ENCODE data around the gene PSMA7. TPM values are rescaled to one million over a fixed set of nuclear protein-coding genes. Genes with fewer than 3 reads are reported as not detected.

PSMA7 gene
- total RNA-seq, 1 experiment from 2014 or later = 332 TPM

DNA sequence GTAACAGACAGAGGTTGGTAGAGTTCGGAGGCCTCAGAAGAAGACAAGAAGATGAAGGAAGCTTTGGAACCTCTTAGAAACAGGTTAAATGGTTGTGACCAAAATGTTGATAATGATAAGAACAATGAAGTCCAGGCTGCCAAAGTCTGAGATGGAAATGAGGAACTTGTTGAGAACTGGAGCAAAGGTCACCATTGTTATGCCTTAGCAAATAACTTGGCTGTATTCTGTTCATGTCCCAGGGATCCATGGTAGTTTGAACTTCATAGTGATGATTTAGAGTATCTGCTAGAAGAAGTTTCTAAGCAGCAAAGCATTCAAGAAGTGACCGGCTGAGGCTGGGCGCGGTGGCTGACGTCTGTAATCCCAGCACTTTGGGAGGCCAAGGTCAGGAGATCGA lies 32.0 kb downstream of the PSMA7 start:
- Histone ChIP-seq H2BK5ac (ENCODE audit: insufficient read length, low read length) (no peak overlapping the region), H2BK15ac (ENCODE audit: low read depth, low read length) (no peak overlapping the region), H4K5ac (ENCODE audit: insufficient read length, low read depth, low read length) (no peak overlapping the region), H2BK20ac (ENCODE audit: low read depth, low read length, poor library complexity, severe bottlenecking) (no peak overlapping the region), H4K20me1 (ENCODE audit: control insufficient read depth, insufficient read depth, insufficient read length) (no peaks in the 10 kb centered on the region), H3K4ac (ENCODE audit: low read depth, low read length) (no peak overlapping the region), H3K79me1 (ENCODE audit: insufficient read depth, low read depth, low read length, poor library complexity, severe bottlenecking) (no peaks in the 10 kb centered on the region), H3K9me3 (ENCODE audit: control insufficient read depth, low read depth, low read length) (no peaks in the 10 kb centered on the region), H3K4me1 (ENCODE audit: insufficient read depth, low read length) (no peaks in the 10 kb centered on the region), H3K27me3 (ENCODE audit: insufficient read depth, low read length) (no peaks in the 10 kb centered on the region), H2AK5ac (ENCODE audit: insufficient read length, low read length) (no peak overlapping the region), H2BK120ac (ENCODE audit: low read depth, low read length, poor library complexity, severe bottlenecking) (no peak overlapping the region), H2AFZ (ENCODE audit: low read length) (no peak overlapping the region), H4K91ac (ENCODE audit: insufficient read length, low read depth, low read length) (no peak overlapping the region), H3K23ac (ENCODE audit: insufficient read length, low read depth, low read length) (no peak overlapping the region), H3K56ac (ENCODE audit: insufficient read length, low read depth, low read length) (no peak overlapping the region), H3K14ac (ENCODE audit: insufficient read depth, low read length) (no peak overlapping the region), H3K4me2 (ENCODE audit: insufficient read depth, insufficient read length, low read length) (no peak overlapping the region), H3K18ac (ENCODE audit: insufficient read length, low read depth, low read length) (no peak overlapping the region), H2BK12ac (ENCODE audit: insufficient read length, low read depth, low read length) (no peak overlapping the region), H3T11ph (ENCODE audit: low read length) (no peak overlapping the region), H3K27ac (ENCODE audit: insufficient read length, low read depth, low read length) (no peak overlapping the region), H3K9ac (ENCODE audit: extremely low read depth, insufficient read length, low read length) (no peak overlapping the region), H3K79me2 (ENCODE audit: insufficient read depth, low read length) (no peaks in the 10 kb centered on the region), H3K23me2 (ENCODE audit: insufficient read length, low read depth, low read length, poor library complexity, severe bottlenecking) (no peaks in the 10 kb centered on the region), H4K8ac (replicated peaks; ENCODE audit: insufficient read length, low read depth, low read length) (no peak overlapping the region)
- TF ChIP-seq, protein P1, sequence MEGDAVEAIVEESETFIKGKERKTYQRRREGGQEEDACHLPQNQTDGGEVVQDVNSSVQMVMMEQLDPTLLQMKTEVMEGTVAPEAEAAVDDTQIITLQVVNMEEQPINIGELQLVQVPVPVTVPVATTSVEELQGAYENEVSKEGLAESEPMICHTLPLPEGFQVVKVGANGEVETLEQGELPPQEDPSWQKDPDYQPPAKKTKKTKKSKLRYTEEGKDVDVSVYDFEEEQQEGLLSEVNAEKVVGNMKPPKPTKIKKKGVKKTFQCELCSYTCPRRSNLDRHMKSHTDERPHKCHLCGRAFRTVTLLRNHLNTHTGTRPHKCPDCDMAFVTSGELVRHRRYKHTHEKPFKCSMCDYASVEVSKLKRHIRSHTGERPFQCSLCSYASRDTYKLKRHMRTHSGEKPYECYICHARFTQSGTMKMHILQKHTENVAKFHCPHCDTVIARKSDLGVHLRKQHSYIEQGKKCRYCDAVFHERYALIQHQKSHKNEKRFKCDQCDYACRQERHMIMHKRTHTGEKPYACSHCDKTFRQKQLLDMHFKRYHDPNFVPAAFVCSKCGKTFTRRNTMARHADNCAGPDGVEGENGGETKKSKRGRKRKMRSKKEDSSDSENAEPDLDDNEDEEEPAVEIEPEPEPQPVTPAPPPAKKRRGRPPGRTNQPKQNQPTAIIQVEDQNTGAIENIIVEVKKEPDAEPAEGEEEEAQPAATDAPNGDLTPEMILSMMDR (conservative IDR thresholded peaks at IDR 0.05) = no peak
- Mint-ChIP-seq H3K4me1 (peaks cover 7 to 15% of the 10 kb centered on the region in 2 experiments), H3K27ac (peak overlapping the region in 1 of 3 experiments; percentile 76; a peak in 1 of 7 replicates), H3K36me3 (ENCODE audit: insufficient read depth in 1 of 3, low read depth in 3 of 3) (peaks cover 9 to 11% (median 9%) of the 10 kb centered on the region in 3 experiments; a peak in 6 of 7 replicates), H3K27me3 (ENCODE audit: low read depth) (peaks cover 26% of the 10 kb centered on the region), H3K9me3 (peaks cover 37 to 41% of the 10 kb centered on the region in 2 experiments), H3K4me3 (no peak overlapping the region)
- DNase-seq = no peak
- no CpG with 5 or more reads among the region's 6 CpGs for WGBS (ENCODE audit: extremely low coverage, insufficient read length, low lambda C conversion rate)
